GM12892 (cell line): ENCODE results near the gene RSPO4.

Experiments used
- POLR2A ChIP-seq: IDR thresholded peaks from 2 replicates; pipeline ENCODE4 v1.6.1; 2011; ENCODE audit warnings: low read depth, low read length, control low read depth
- POLR2AphosphoS5 ChIP-seq: IDR thresholded peaks from 2 replicates; pipeline ENCODE4 v1.6.1; 2011; ENCODE audit warnings: low read depth, low read length, control low read depth

GRCh38 chr20:991850-992249, 10.3 kb downstream of the RSPO4 start:
- no peak for TF ChIP-seq POLR2A
- TF ChIP-seq POLR2AphosphoS5: no peak
